Smooth muscle cell (in vitro differentiated cells): ENCODE data around the gene TBC1D12. TPM values are rescaled to one million over a fixed set of nuclear protein-coding genes. Genes with fewer than 3 reads are reported as not detected.

Experiments
- DNase-seq: peaks from one replicate; lab custom pipeline; 2025; ENCODE audit not compliant: unreplicated experiment; lab: John Stamatoyannopoulos, UW
- H2AFZ ChIP-seq: fragments of 200-600 bp; sonication (generic); 2 replicates; pipeline ENCODE4 v1.6.0; 2016; ENCODE audit warnings: antibody characterized with exemption, low read depth, mild to moderate bottlenecking
- H3F3A ChIP-seq: fragments of 200-600 bp; sonication (generic); 2 replicates; pipeline ENCODE4 v1.6.0; 2017; ENCODE audit warnings: antibody characterized with exemption, low read depth
- H3K27ac ChIP-seq: fragments of 200-600 bp; sonication (generic); 2 replicates; pipeline ENCODE4 v1.5.1; 2016; ENCODE audit warnings: low read depth, mild to moderate bottlenecking
- H3K27me3 ChIP-seq: fragments of 200-600 bp; sonication (generic); 2 replicates; pipeline ENCODE4 v1.6.1; 2016; ENCODE audit warnings: low read depth, mild to moderate bottlenecking
- H3K36me3 ChIP-seq: fragments of 200-600 bp; sonication (generic); 2 replicates; pipeline ENCODE4 v1.5.1; 2016; ENCODE audit warnings: low read depth
- H3K4me1 ChIP-seq: fragments of 200-600 bp; sonication (generic); 2 replicates; pipeline ENCODE4 v1.5.1; 2016; ENCODE audit warnings: low read depth
- H3K4me2 ChIP-seq: fragments of 200-600 bp; sonication (generic); 2 replicates; pipeline ENCODE4 v1.6.0; 2016; ENCODE audit warnings: mild to moderate bottlenecking
- H3K4me3 ChIP-seq: fragments of 200-600 bp; sonication (generic); 2 replicates; pipeline ENCODE4 v1.5.1; 2016; ENCODE audit warnings: mild to moderate bottlenecking
- H3K79me2 ChIP-seq: fragments of 200-600 bp; sonication (generic); 2 replicates; pipeline ENCODE4 v1.6.0; 2016; ENCODE audit warnings: low read depth, mild to moderate bottlenecking
- H3K9ac ChIP-seq: fragments of 200-600 bp; sonication (generic); 2 replicates; pipeline ENCODE4 v1.6.0; 2016; ENCODE audit warnings: low read depth
- H3K9me3 ChIP-seq: fragments of 200-600 bp; sonication (generic); replicated peaks from 2 replicates; pipeline ENCODE4 v1.5.1; 2016; ENCODE audit warnings: low read depth
- H4K20me1 ChIP-seq: fragments of 200-600 bp; sonication (generic); 2 replicates; pipeline ENCODE4 v1.6.0; 2016; ENCODE audit warnings: low read depth
- CTCF ChIP-seq: fragments of 200-600 bp; sonication (generic); IDR thresholded peaks from 2 replicates; pipeline ENCODE4 v1.5.1; 2017; ENCODE audit warnings: borderline replicate concordance, mild to moderate bottlenecking, antibody characterized with exemption; ENCODE audit not compliant: insufficient read depth, poor library complexity, severe bottlenecking
- WGBS: methylation state at CpG from one replicate; pipeline ENCODE4 v1.1.7; 2016; ENCODE audit warnings: low lambda C conversion rate; 5-methylcytosine and 5-hydroxymethylcytosine counted together
- polyA plus RNA-seq: library from polyadenylated mRNA; unstranded; fragments of >200 nt; fragmentation: Nextera tagmentation; extraction: Ambion mirVana; gene quantifications from 2 replicates; pipeline ENCODE4 v1.2.1, GENCODE V29; 2016
- total RNA-seq: library from RNA; depleted of rRNA; stranded (reverse); fragments of >200 nt; gene quantifications from 2 replicates; pipeline ENCODE4 v1.2.3, GENCODE V29; 2014

The TBC1D12 gene
- total and polyA plus RNA-seq, 2 experiments from 2014 or later: 3.8 to 9.4 TPM

DNA sequence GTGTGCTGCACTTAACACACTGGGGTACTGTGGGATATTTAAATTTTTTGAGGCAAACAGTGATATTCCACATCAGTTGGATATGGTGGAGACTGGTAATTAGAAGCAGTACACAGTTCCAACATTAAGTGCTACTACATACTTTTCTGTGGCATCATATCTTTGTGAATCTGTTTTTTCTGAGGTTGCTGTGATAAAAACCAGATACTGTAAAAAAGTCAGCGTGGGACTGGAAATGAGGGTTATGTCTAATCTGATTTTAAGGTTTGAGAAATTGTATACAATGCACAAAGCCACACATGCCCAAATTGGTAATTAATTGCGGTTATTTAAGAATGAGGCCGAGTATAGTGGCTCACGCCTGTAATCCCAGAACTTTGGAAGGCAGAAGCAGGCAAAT is 41.2 kb downstream of the TBC1D12 start:
- H3K9ac ChIP-seq: no peak overlapping the region
- no peak for TF ChIP-seq CTCF
- no peaks in the 10 kb centered on the region for H3K36me3 ChIP-seq
- no peak overlapping the region for H3K4me3 ChIP-seq
- 53% methylated on average over 4 of the region's 4 CpGs for WGBS
- H3F3A ChIP-seq: no peaks in the 10 kb centered on the region
- no peak overlapping the region for H3K27ac ChIP-seq
- H3K9me3 ChIP-seq: no peaks in the 10 kb centered on the region
- H3K27me3 ChIP-seq: no peaks in the 10 kb centered on the region
- H2AFZ ChIP-seq: no peak overlapping the region
- peak overlapping the region; percentile 24 for H3K4me2 ChIP-seq
- no peak for DNase-seq
- peaks cover 11% of the 10 kb centered on the region for H3K79me2 ChIP-seq
- peaks cover 40% of the 10 kb centered on the region for H4K20me1 ChIP-seq
- H3K4me1 ChIP-seq: no peaks in the 10 kb centered on the region

DNA sequence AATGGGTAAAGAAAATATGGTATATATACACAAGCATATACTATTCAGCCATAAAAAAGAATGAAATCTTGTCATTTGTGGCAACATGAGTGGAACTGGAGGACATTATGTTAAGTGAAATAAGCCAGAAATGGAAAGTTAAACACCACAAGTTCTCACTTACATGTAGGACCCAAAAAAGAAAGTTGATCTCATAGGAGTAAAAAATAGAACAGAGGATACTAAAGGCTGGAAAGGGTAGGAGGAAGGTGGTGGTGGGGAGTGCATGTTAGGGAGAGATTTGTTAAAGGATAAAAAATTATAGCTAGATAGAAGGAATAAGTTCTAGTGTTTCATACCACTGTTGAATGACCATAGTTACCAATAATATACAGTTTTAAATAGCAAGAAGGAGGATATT is 48.4 kb downstream of the TBC1D12 start:
- Histone ChIP-seq H3K79me2 (peaks cover 3% of the 10 kb centered on the region), H3K4me3 (no peak overlapping the region), H3K9ac (no peak overlapping the region), H3K4me2 (no peak overlapping the region), H3K9me3 (peaks cover 7% of the 10 kb centered on the region), H3K27ac (no peak overlapping the region), H4K20me1 (no peaks in the 10 kb centered on the region), H3K4me1 (no peaks in the 10 kb centered on the region), H3K36me3 (peaks cover 6% of the 10 kb centered on the region), H3K27me3 (no peaks in the 10 kb centered on the region), H3F3A (no peaks in the 10 kb centered on the region), H2AFZ (no peak overlapping the region)
- TF ChIP-seq CTCF: no peak
- no peak for DNase-seq

DNA sequence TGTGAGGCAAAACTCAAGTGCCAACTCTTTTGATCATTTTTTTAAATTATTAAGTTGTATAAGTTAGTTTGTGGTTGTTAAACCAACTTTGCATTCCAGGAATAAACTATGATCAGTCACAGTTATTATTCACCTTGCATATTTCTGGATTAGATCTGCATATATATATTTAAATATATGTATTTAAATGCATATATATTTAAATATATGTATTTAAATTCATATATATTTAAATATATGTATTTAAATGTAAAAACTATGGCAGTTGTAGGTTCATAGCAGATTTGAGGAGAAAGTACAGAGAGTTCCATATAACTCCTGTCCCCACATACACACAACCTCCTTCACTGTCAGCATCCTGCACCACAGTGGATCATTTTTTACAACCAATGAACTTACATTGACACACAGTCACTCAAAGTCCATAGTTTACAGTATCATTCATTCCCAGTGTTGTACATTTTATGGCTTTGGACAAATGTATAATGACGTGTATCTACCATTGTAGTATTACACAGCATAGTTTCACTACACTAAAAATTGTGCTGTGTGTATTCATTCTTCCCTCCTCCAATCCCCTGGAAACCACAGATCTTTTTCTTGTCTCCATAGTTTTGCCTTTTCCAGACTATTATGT is 49.7 kb downstream of the TBC1D12 start:
- WGBS: 94% methylated on average over 1 of the region's 1 CpG
- Histone ChIP-seq H3K36me3 (peaks cover 6% of the 10 kb centered on the region), H3K9me3 (peaks cover 10% of the 10 kb centered on the region), H4K20me1 (no peaks in the 10 kb centered on the region), H3K4me3 (no peak overlapping the region), H3K4me1 (no peaks in the 10 kb centered on the region), H3K27ac (no peak overlapping the region), H3F3A (no peaks in the 10 kb centered on the region), H3K79me2 (peaks cover 3% of the 10 kb centered on the region), H3K4me2 (no peak overlapping the region), H2AFZ (no peak overlapping the region), H3K9ac (no peak overlapping the region), H3K27me3 (no peaks in the 10 kb centered on the region)
- DNase-seq: no peak
- TF ChIP-seq CTCF: no peak

GRCh38 chr10:94456942-94457341 is 54.6 kb downstream of the TBC1D12 start:
- no peaks in the 10 kb centered on the region for H3K4me1 ChIP-seq
- no peak overlapping the region for H2AFZ ChIP-seq
- H3K9me3 ChIP-seq: peaks cover 5% of the 10 kb centered on the region
- no peak overlapping the region for H3K9ac ChIP-seq
- DNase-seq: no peak
- TF ChIP-seq CTCF: no peak
- WGBS: 97% methylated on average over 2 of the region's 2 CpGs
- H3K36me3 ChIP-seq: peaks cover 4% of the 10 kb centered on the region
- no peaks in the 10 kb centered on the region for H4K20me1 ChIP-seq
- H3F3A ChIP-seq: no peaks in the 10 kb centered on the region
- no peaks in the 10 kb centered on the region for H3K79me2 ChIP-seq
- no peak overlapping the region for H3K27ac ChIP-seq
- no peak overlapping the region for H3K4me2 ChIP-seq
- no peak overlapping the region for H3K4me3 ChIP-seq
- H3K27me3 ChIP-seq: no peaks in the 10 kb centered on the region
